ENCODE measurements around the gene C4BPA.

The C4BPA gene

DNA sequence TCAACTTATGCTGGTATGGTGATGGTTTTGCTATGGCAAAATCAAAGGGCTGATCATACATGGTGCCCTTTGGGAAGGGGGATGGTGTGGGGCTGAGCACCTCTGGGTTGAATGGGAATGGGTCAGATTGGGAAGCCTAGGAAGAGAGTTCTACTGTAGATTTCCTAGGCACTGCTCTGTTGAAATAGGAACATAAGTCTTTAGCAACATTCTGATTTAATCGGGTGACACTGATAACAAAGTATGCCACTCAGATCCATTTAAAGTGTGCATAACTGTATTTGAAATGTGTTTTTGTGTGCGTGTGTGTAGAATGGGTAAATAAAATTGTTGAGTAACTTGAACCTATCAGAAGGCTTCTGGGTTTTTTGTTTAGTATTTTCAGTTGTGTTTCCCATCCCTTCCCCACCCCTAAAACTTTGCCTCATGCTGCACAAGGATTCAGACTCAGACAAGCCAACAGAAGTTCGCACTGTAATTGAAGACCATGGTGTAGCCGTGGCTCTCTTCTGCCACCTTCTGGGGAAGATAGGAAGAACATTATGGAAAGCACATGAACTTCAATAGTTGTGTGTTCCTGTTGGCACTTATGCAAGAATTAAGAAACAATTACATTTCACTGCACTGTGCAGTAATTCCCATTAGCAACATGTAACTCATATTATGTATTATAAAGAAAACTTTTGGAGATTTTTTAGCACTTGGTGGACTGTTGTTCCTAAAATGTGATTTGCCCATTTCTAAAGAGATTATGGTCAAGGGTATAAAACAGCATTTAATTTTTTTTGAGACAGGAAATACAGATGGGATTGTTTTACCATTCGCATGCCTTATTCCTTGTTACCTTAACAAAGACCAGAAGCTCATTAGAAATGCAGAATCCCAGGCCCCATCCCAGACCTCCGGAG lies 26.3 kb upstream of the C4BPA start:
- peak; percentile 51 for DNase-seq (ENCODE audit: low read depth)

GRCh38 chr1:207078578-207079132 lies 25.4 kb upstream of the C4BPA start:
- DNase-seq (ENCODE audit: low read depth): no peak

DNA sequence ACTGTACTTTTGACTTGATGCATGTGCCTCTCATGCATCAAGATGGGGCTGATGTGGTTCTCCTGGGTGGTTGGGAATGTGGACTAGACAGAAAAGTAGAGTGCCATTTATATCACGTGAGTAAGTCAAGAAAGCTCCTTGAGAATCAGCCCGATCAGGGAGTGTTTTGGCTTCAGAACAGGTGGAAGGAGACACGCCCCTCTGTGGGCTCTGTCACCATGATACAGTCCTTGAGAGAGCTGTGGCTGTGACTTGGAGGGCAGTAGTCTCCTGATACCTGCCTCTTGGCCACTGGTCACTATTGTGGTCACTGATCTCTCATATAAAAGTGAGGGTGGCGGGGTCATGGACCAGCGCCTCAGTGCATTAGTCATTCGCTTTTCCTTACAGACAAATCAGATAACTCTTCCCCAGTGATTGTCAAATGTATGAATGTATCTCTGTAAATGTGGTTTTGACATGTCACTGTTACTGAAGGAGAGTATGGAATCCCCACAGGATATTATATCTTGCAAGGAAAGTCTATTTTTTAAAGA lies 24.3 kb upstream of the C4BPA start:
- DNase-seq (ENCODE audit: low read depth): no peak

DNA sequence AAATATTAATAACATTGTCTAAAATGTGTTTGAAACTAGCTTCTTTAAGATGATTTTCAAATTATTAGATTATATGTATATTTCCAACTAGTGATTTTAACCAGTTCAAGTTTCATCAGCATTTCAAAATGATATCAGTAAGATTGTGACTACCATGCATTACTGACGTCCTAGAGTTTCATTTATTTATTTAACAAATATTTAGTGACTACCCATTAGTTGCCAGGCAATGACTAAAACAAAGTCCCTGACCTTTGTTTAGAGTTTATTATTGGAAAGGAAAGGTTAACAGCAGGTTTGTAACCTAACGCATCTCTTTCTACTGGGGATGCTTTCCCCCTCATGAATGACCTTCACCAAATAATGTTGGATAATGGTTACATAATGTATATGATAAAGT lies 22.9 kb upstream of the C4BPA start:
- DNase-seq (ENCODE audit: low read depth): no peak

DNA sequence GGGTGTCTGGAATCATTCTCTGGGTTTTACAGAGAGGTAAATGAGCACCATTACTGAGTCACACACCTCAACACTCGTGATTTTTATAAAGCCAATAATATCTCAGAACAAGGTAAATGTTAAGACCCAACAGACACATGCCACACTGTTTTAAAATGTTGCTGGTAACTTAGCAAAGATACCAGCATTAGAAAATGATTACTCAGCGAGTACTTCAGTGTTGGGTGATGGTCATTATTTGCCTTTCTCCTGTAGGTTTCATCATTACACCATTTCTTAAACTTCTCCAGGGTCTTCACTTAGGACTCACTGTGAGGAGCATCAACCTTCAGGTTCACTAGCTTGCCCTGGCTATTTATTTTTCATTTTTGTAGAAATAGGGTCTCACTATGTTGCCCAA lies 22.2 kb upstream of the C4BPA start:
- DNase-seq (ENCODE audit: low read depth): no peak

GRCh38 chr1:207084232-207084631 lies 19.8 kb upstream of the C4BPA start:
- peak; percentile 10 for DNase-seq (ENCODE audit: low read depth)

DNA sequence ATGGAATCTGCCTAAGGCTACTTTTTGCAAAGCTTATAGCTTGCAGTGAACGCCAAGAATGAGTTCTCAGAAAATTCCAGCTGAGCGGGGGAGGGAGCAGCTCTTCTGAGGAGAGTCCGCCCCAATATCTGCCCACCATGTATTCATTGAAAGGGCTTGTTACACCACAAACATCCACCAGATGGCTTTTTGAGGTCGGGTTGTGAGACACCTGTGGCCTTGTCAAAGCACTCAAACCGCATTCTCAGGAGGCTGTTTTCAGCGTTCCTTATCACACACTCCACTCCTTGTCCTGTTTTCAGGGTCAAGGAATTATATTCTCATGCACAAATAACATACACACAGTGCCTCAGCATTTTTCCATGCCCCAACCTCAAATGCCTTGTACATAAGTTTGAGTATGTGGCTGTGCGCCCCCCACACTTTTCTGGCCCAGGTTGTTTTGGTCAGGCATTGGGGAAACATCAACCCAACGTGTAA lies 19.3 kb upstream of the C4BPA start:
- peak; percentile 70 for DNase-seq (ENCODE audit: low read depth)

DNA sequence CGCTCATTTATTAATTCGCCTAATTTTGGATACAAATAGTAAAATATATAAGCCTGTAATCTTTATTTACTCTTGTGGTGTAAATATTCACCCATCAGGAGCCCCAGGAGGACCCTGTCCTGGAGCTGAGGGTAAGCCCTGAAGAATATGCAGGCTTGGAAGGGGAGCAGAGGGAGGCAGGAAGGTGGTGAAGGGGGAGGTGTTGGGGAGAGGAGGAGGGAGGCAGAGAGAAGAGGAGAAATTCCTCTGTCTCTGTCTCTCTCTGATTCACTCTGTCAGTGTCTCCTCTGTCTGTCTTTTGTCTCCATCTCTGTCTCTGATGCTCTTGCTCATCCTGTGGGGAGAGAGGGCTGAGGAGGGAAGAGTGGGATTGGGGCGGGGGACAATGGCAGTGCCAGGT lies 18.1 kb upstream of the C4BPA start:
- no peak for DNase-seq (ENCODE audit: low read depth)

- DNase-seq (ENCODE audit: low read depth): peak; percentile 30
These were observed 15.9 kb upstream of the C4BPA start for GRCh38 chr1:207088161-207088560.

DNA sequence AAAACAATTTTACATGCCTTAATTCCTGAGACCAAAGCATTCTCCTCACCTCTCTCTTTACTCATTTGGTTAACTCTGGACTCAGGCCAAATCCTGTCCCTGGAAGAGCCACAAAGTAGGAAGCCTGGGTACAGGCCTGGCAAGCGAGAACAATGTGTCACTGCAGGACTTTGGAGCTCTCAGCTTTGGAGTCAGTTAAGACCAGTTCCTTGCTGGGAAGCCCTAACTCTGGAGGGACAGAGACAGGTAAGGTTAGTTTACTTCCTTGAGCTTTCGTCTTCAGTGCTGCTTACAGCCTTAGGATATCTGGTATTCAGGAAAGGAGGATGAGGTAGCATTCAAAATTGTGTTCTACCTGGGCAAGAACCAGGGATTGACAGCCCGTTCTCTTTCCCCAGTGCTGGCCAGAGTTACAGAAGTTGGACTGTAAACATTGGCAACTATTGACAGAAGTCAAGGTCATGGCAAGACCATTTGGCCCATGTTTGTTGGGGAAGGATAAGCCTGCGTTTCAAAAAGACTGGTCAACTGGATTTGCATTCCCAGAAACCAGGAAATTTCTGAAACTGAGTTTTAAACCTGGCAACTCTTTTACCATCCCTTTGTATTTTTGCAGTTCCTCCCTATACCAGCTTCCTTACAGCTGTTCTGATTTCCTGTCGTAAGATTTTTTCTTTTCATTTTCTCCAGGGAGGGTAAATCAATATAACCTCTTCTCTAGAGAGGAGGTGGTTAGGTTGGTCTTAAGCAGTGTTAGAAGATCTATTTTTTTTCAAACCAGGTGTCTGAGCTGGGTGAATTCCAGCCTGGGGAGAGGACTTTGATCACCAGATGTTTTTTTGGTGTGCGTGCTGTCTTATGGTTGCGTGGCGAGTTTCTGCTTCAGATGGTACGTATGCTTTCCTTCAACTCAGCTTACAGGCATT lies 15.1 kb upstream of the C4BPA start, which contains the start of gene C4BPB:
TSS of gene C4BPB (plus strand) at position 160 of the 926 bp plus-strand sequence. CDS start at position 832, 672 bp downstream.
- no peak for DNase-seq (ENCODE audit: low read depth)

DNA sequence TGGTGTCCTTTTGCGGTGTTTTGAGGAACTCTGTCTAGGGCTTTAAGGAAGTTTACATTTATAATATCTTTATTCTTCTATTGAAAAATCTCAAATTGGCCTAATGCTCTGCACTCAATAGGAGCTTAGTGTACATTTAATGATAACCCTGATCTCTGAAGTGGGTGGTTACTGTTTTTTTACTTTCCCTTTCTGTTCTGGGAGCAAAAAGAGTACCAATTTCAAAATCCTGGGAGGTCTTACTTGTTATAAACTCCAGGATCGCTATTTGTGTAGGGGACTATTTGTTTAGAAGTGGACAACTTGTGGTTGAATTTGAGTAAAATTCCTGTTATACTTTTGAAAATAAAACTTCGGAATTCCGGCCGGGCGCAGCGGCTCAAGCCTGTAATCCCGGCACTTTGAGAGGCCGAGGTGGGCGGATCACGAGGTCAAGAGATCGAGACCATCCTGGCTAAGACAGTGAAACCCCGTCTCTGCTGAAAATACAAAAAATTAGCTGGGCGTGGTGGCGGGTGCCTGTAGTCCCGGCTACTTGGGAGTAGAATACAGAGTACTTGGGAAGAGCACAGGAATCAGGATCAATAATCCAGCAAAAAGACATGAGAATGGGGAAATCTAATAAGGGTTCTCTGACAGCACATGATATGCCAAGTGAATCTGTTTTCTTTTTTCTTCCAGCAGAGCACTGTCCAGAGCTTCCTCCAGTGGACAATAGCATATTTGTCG lies 14.2 kb upstream of the C4BPA start:
- DNase-seq (ENCODE audit: low read depth): no peak

DNA sequence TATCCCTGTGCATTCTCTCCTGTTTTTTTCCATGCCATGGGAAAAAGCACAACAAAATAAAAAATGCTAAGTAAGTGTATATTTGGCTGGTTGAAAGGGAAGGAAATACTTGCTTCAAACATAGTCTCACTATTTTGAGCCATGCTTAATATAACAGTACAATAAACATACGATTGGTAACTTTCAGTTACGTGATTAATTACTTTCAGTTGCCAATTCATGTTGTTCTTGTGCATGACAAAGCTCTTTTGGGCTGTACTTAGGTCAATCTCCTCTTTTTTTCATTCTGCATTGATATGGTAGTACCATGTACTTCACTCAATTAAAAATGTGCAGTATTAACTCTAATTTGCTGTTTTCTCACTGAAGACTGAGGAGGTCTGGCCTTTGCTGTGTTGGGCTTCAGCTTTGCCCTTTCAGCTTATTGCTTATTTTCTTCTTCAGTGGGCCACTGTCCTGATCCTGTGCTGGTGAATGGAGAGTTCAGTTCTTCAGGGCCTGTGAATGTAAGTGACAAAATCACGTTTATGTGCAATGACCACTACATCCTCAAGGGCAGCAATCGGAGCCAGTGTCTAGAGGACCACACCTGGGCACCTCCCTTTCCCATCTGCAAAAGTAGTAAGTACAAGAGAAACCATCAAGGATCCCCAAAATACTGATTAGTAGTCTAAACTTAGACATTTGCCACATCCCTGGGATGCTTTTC lies 12.7 kb upstream of the C4BPA start:
- no peak for DNase-seq (ENCODE audit: low read depth)

GRCh38 chr1:207093944-207094343 lies 10.1 kb upstream of the C4BPA start:
- DNase-seq (ENCODE audit: low read depth): no peak

GRCh38 chr1:207097871-207098324 lies 6.1 kb upstream of the C4BPA start:
- no peak for DNase-seq (ENCODE audit: low read depth)

DNA sequence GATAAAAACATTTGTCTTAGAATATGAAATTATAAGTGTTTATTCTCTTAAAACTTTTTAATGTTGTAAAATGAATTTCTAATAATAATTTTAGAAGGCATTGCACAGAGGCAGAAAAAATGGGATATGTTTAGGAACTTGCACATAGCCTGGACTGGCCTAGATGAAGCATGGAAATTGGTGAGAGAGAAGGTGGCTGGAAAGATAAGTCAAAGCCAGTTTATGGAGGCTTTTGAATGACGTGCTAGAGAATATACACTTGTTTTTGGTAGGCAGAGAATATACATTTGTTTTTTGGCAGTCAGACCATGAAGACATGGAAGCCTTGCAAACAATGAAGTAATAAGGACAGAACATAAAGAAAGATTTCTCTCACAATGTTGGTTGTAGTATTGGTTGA lies 2.3 kb upstream of the C4BPA start:
- DNase-seq (ENCODE audit: low read depth): no peak

GRCh38 chr1:207102146-207102545 lies 1.9 kb upstream of the C4BPA start:
- DNase-seq (ENCODE audit: low read depth): no peak

DNA sequence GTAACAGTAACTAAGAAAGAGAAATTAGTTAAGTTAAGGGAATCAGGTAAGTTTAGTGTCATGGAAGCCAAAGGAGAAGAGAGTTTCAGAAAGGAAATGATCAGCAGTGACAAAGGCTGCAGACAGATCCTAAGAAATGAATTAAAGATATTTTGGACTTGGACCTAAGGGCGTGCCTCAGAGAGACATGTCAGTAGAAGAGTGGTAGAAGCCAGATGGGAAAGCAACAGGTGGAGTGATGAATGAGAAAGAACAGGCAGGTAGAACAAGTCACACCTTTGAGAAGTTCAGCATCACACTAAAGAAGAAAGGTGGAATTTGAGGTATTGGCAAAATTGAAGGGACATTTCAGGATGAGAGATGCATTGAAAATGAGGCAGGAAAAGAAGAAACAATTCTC lies 1.4 kb upstream of the C4BPA start:
- no peak for DNase-seq (ENCODE audit: low read depth)

GRCh38 chr1:207109004-207109403 lies 5.0 kb downstream of the C4BPA start:
- no peak for DNase-seq (ENCODE audit: low read depth)

GRCh38 chr1:207112616-207113296 lies 8.7 kb downstream of the C4BPA start:
- DNase-seq (ENCODE audit: low read depth): no peak

DNA sequence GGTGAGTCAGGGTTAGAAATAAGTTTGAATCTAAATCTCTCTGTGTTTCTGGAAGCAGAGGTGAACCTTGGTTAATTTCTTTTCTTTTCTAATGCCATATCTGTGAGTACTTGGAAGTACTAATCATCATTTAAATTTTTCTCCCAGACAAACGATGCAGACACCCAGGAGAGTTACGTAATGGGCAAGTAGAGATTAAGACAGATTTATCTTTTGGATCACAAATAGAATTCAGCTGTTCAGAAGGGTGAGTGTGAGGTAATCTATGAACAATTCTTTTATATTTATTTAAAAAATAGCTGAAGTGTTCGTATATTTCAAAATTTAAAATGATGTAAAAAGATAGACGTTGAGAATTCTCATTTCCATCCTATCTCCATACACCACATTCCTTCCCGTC lies 11.2 kb downstream of the C4BPA start:
- peak; percentile 4 for DNase-seq (ENCODE audit: low read depth)
